Loucy (cell line): Measurements from ENCODE around the gene FBXO30.

Experiments used
- H2AFZ ChIP-seq: fragments of 200-600 bp; sonication (generic); 2 replicates; pipeline ENCODE4 v1.6.0; 2016; ENCODE audit warnings: antibody characterized with exemption, mild to moderate bottlenecking, low read length, moderate library complexity
- H3F3A ChIP-seq: fragments of 200-600 bp; 2 replicates; pipeline ENCODE4 v1.6.0; 2016; ENCODE audit warnings: antibody characterized with exemption, low read depth, mild to moderate bottlenecking
- H3K27me3 ChIP-seq: fragments of 200-600 bp; sonication (generic); 2 replicates; pipeline ENCODE4 v1.6.1; 2014; ENCODE audit warnings: low read length, mild to moderate bottlenecking; ENCODE audit not compliant: insufficient read depth, poor library complexity, severe bottlenecking
- H3K36me3 ChIP-seq: fragments of 200-600 bp; sonication (generic); 2 replicates; pipeline ENCODE4 v1.6.1; 2016; ENCODE audit warnings: low read length; ENCODE audit not compliant: insufficient read depth
- H3K4me1 ChIP-seq: fragments of 200-600 bp; sonication (generic); 2 replicates; pipeline ENCODE4 v1.5.1; 2014; ENCODE audit warnings: low read length, mild to moderate bottlenecking; ENCODE audit not compliant: insufficient read depth, poor library complexity, severe bottlenecking
- H3K4me2 ChIP-seq: fragments of 200-600 bp; sonication (generic); 2 replicates; pipeline ENCODE4 v1.6.0; 2014; ENCODE audit warnings: antibody characterized with exemption, low read length, low read depth, mild to moderate bottlenecking; ENCODE audit not compliant: poor library complexity, severe bottlenecking
- H3K4me3 ChIP-seq: fragments of 200-600 bp; sonication (generic); 2 replicates; pipeline ENCODE4 v1.5.1; 2014; ENCODE audit warnings: low read length, mild to moderate bottlenecking, mixed read lengths; ENCODE audit not compliant: poor library complexity, severe bottlenecking
- H3K79me2 ChIP-seq: fragments of 200-600 bp; sonication (generic); 2 replicates; pipeline ENCODE4 v1.6.1; 2014; ENCODE audit warnings: low read length; ENCODE audit not compliant: insufficient read depth
- H3K9ac ChIP-seq: fragments of 200-600 bp; sonication (generic); 2 replicates; pipeline ENCODE4 v1.6.0; 2014; ENCODE audit warnings: mild to moderate bottlenecking, low read depth, low read length, moderate library complexity; ENCODE audit not compliant: poor library complexity, severe bottlenecking
- H3K9me2 ChIP-seq: fragments of 200-600 bp; sonication (generic); replicated peaks from 2 replicates; pipeline ENCODE4 v1.6.1; 2016; ENCODE audit warnings: low read depth, low read length, mixed read lengths
- H3K9me3 ChIP-seq: fragments of 200-600 bp; sonication (generic); 2 replicates; pipeline ENCODE4 v1.6.1; 2014; ENCODE audit warnings: mild to moderate bottlenecking, antibody characterized with exemption, low read length, low read depth; ENCODE audit not compliant: insufficient read depth
- H4K20me1 ChIP-seq: fragments of 200-600 bp; sonication (generic); 2 replicates; pipeline ENCODE4 v1.6.0; 2014; ENCODE audit warnings: antibody characterized with exemption, low read length, mild to moderate bottlenecking; ENCODE audit not compliant: insufficient read depth, poor library complexity, severe bottlenecking
- CTCF ChIP-seq: fragments of 200-600 bp; sonication (generic); conservative IDR thresholded peaks from 2 replicates; pipeline ENCODE4 v1.5.1; 2014; ENCODE audit warnings: mild to moderate bottlenecking, antibody characterized with exemption, low read length
- EZH2phosphoT487 ChIP-seq: fragments of 200-600 bp; IDR thresholded peaks from 2 replicates; pipeline ENCODE4 v1.6.1; 2018; ENCODE audit warnings: antibody characterized with exemption, mild to moderate bottlenecking, moderate library complexity, borderline replicate concordance

The FBXO30 gene

GRCh38 chr6:145823328-145823944, 8.8 kb upstream of the FBXO30 start:
- H4K20me1 ChIP-seq, result no peaks in the 10 kb centered on the region
- H3K9ac ChIP-seq, result no peak overlapping the region
- no peaks in the 10 kb centered on the region for H3K79me2 ChIP-seq
- no peaks in the 10 kb centered on the region for H3K4me1 ChIP-seq
- no peak overlapping the region for H2AFZ ChIP-seq
- H3F3A ChIP-seq, result no peaks in the 10 kb centered on the region
- TF ChIP-seq EZH2phosphoT487 (no peak), CTCF (no peak)
- no peaks in the 10 kb centered on the region for H3K9me3 ChIP-seq
- H3K36me3 ChIP-seq, result no peaks in the 10 kb centered on the region
- H3K4me2 ChIP-seq, result no peak overlapping the region
- no peaks in the 10 kb centered on the region for H3K9me2 ChIP-seq
- no peaks in the 10 kb centered on the region for H3K27me3 ChIP-seq
- no peak overlapping the region for H3K4me3 ChIP-seq

GRCh38 chr6:145822456-145822855, 7.9 kb upstream of the FBXO30 start:
- H3K9me3 ChIP-seq, result no peaks in the 10 kb centered on the region
- no peaks in the 10 kb centered on the region for H3K4me1 ChIP-seq
- no peak overlapping the region for H3K4me3 ChIP-seq
- no peaks in the 10 kb centered on the region for H3K9me2 ChIP-seq
- no peaks in the 10 kb centered on the region for H3F3A ChIP-seq
- no peak overlapping the region for H3K9ac ChIP-seq
- no peaks in the 10 kb centered on the region for H3K27me3 ChIP-seq
- H3K4me2 ChIP-seq, result no peak overlapping the region
- H3K36me3 ChIP-seq, result no peaks in the 10 kb centered on the region
- no peaks in the 10 kb centered on the region for H4K20me1 ChIP-seq
- no peaks in the 10 kb centered on the region for H3K79me2 ChIP-seq
- TF ChIP-seq EZH2phosphoT487 (no peak), CTCF (no peak)
- no peak overlapping the region for H2AFZ ChIP-seq

GRCh38 chr6:145819994-145820393, 5.4 kb upstream of the FBXO30 start:
- no peak overlapping the region for H3K4me2 ChIP-seq
- no peaks in the 10 kb centered on the region for H3K9me3 ChIP-seq
- H3K79me2 ChIP-seq, result peaks cover 16% of the 10 kb centered on the region
- H4K20me1 ChIP-seq, result no peaks in the 10 kb centered on the region
- no peak overlapping the region for H3K9ac ChIP-seq
- H3K36me3 ChIP-seq, result no peaks in the 10 kb centered on the region
- no peak overlapping the region for H3K4me3 ChIP-seq
- peaks cover 13% of the 10 kb centered on the region for H3K4me1 ChIP-seq
- H3K9me2 ChIP-seq, result no peaks in the 10 kb centered on the region
- TF ChIP-seq EZH2phosphoT487 (no peak), CTCF (no peak)
- H3F3A ChIP-seq, result no peaks in the 10 kb centered on the region
- no peak overlapping the region for H2AFZ ChIP-seq
- no peaks in the 10 kb centered on the region for H3K27me3 ChIP-seq
